Astrocyte (in vitro differentiated cells and primary cell): ENCODE data around the gene CDH23.

Experiments used
- EZH2 ChIP-seq: IDR thresholded peaks from 2 replicates; pipeline ENCODE4 v1.6.1; 2012; ENCODE audit warnings: mild to moderate bottlenecking, low read length, inconsistent platforms; ENCODE audit not compliant: insufficient read depth
- TF ChIP-seq, protein P1 (sequence below): IDR thresholded peaks from 2 replicates; pipeline ENCODE4 v1.5.1; 2011; ENCODE audit warnings: low read depth, mild to moderate bottlenecking, inconsistent platforms, low read length, moderate library complexity; ENCODE audit not compliant: insufficient read depth

DNA sequence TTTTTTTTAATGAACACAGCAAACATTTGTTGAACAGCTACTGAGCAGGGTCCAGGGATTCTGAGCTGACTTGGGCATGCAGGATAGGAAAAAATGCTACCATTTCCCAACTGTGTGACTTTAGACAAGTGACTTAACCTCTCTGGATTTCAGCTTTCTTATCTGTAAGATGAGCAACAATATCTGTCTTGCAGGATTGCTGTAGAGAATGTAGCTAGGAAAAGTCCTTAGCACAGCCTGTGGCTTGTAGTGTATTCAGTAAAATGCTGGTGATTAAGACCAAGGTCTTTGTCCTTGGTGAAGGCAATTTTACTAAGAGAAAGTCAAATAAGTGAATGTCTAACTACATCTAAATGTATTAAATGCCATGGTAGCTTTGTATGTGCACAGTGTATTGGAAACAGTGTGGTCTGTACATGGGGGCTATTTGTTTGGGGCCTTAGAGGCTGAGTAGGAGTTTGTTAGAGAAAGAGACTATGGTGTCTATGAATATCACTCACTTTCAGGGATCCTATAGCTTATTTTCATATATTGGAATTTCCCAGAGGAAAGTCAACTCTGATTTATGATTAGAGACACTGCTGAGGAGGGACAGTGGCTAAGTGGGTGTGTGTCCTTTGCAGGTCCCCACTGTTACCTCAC lies 118.9 kb downstream of the CDH23 start:
- TF ChIP-seq, protein P1, sequence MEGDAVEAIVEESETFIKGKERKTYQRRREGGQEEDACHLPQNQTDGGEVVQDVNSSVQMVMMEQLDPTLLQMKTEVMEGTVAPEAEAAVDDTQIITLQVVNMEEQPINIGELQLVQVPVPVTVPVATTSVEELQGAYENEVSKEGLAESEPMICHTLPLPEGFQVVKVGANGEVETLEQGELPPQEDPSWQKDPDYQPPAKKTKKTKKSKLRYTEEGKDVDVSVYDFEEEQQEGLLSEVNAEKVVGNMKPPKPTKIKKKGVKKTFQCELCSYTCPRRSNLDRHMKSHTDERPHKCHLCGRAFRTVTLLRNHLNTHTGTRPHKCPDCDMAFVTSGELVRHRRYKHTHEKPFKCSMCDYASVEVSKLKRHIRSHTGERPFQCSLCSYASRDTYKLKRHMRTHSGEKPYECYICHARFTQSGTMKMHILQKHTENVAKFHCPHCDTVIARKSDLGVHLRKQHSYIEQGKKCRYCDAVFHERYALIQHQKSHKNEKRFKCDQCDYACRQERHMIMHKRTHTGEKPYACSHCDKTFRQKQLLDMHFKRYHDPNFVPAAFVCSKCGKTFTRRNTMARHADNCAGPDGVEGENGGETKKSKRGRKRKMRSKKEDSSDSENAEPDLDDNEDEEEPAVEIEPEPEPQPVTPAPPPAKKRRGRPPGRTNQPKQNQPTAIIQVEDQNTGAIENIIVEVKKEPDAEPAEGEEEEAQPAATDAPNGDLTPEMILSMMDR, result no peak
- no peak for TF ChIP-seq EZH2
